ENCODE data around the gene MYO9A.
A peak's percentile ranks its signal among the peaks of the same experiment; 100 is the strongest.

The MYO9A gene

GRCh38 chr15:71798641-71799040 is 319.3 kb downstream of the MYO9A start (continued):
- no peak for TF ChIP-seq ZNF280D (tag by site-specific recombination; IDR thresholded peaks at IDR 0.05)

- no peaks in the 10 kb centered on the region for H3K36me3 ChIP-seq (ENCODE audit: control insufficient read depth in 2 of 2, insufficient read depth in 1 of 2, low read length in 2 of 2)
- ChIA-PET CTCF (interaction anchor here (0.8 to 4.4 kb wide), 4 partner anchors 9 to 50 kb away, joined by 3 to 32 read pairs (median 6); no protein-coding TSS in a partner anchor), POLR2A (no interaction called here)
- H3K9me3 ChIP-seq (ENCODE audit: control insufficient read depth, insufficient read depth, low read depth, low read length) = no peaks in the 10 kb centered on the region
- TF ChIP-seq ZNF561 (tag by site-specific recombination; IDR thresholded peaks at IDR 0.05; ENCODE audit: borderline replicate concordance) = no peak
- peak; percentile 56 for TF ChIP-seq EGR2 (tag by site-specific recombination; IDR thresholded peaks at IDR 0.05; ENCODE audit: low read depth)
- peak; percentile 59 for TF ChIP-seq ZFHX2 (tag by site-specific recombination; conservative IDR thresholded peaks at IDR 0.05)
- no peak overlapping the region for H3K4me3 ChIP-seq (ENCODE audit: low read depth, low read length)
- H3K4me1 ChIP-seq (ENCODE audit: control insufficient read depth, insufficient read depth, low read length) = no peaks in the 10 kb centered on the region
- H3K27ac ChIP-seq (ENCODE audit: extremely low read depth, low read depth, low read length) = no peak overlapping the region
Measured at GRCh38 chr15:71792521-71792920, 325.4 kb downstream of the MYO9A start.

GRCh38 chr15:71791975-71792374 is 326.0 kb downstream of the MYO9A start:
- H3K4me3 ChIP-seq (ENCODE audit: low read depth, low read length) = no peak overlapping the region
- no peaks in the 10 kb centered on the region for H3K4me1 ChIP-seq (ENCODE audit: control insufficient read depth, insufficient read depth, low read length)
- H3K36me3 ChIP-seq (ENCODE audit: control insufficient read depth in 2 of 2, insufficient read depth in 1 of 2, low read length in 2 of 2) = no peaks in the 10 kb centered on the region
- POLR2A ChIA-PET = no interaction called here
- CTCF ChIA-PET = interaction anchor here (0.8 to 4.4 kb wide), 6 partner anchors 9 to 49 kb away, joined by 3 to 32 read pairs (median 6); no protein-coding TSS in a partner anchor
- H3K27ac ChIP-seq (ENCODE audit: extremely low read depth, low read depth, low read length) = no peak overlapping the region
- TF ChIP-seq ZNF335 (tag by site-specific recombination; conservative IDR thresholded peaks at IDR 0.05) (no peak), ZFP37 (tag by site-specific recombination; IDR thresholded peaks at IDR 0.05) (no peak), ZNF660 (tag by site-specific recombination; IDR thresholded peaks at IDR 0.05) (no peak), ZNF302 (tag by site-specific recombination; IDR thresholded peaks at IDR 0.05; ENCODE audit: low read depth) (no peak)
- no peaks in the 10 kb centered on the region for H3K9me3 ChIP-seq (ENCODE audit: control insufficient read depth, insufficient read depth, low read depth, low read length)

GRCh38 chr15:71790081-71790480 is 327.9 kb downstream of the MYO9A start:
- Histone ChIP-seq H3K9me3 (ENCODE audit: control insufficient read depth, insufficient read depth, low read depth, low read length) (no peaks in the 10 kb centered on the region), H3K4me3 (ENCODE audit: low read depth, low read length) (no peak overlapping the region), H3K36me3 (ENCODE audit: control insufficient read depth in 2 of 2, insufficient read depth in 1 of 2, low read length in 2 of 2) (no peaks in the 10 kb centered on the region), H3K4me1 (ENCODE audit: control insufficient read depth, insufficient read depth, low read length) (no peaks in the 10 kb centered on the region), H3K27ac (ENCODE audit: extremely low read depth, low read depth, low read length) (no peak overlapping the region)
- POLR2A ChIA-PET = interaction anchor here (0.6 kb wide), 1 partner anchor 17 kb away, joined by 6 read pairs; no protein-coding TSS in a partner anchor
- CTCF ChIA-PET = interaction anchor here (0.9 to 4.4 kb wide), 6 partner anchors 9 to 374 kb away, joined by 3 to 32 read pairs (median 4); no protein-coding TSS in a partner anchor
- TF ChIP-seq ZNF596 (tag by site-specific recombination; IDR thresholded peaks at IDR 0.05) (no peak), ZNF266 (tag by site-specific recombination; IDR thresholded peaks at IDR 0.05; ENCODE audit: low read depth) (no peak), SP2 (tag by site-specific recombination; IDR thresholded peaks at IDR 0.05) (no peak), ZNF335 (tag by site-specific recombination; conservative IDR thresholded peaks at IDR 0.05) (no peak), ZBTB48 (tag by site-specific recombination; IDR thresholded peaks at IDR 0.05) (no peak), ATF2 (tag by site-specific recombination; IDR thresholded peaks at IDR 0.05; ENCODE audit: low read depth) (no peak), ZNF132 (tag by site-specific recombination; IDR thresholded peaks at IDR 0.05; ENCODE audit: borderline replicate concordance) (no peak), ZNF239 (tag by site-specific recombination; IDR thresholded peaks at IDR 0.05) (no peak), ZNF518A (tag by site-specific recombination; conservative IDR thresholded peaks at IDR 0.05; ENCODE audit: low read depth) (no peak), ZNF530 (tag by site-specific recombination; IDR thresholded peaks at IDR 0.05; ENCODE audit: low read depth) (no peak), ZNF645 (tag by site-specific recombination; IDR thresholded peaks at IDR 0.05) (no peak)
